HUES48 (cell line): ENCODE measurements around the gene BAMBI.
A peak's percentile ranks its signal among the peaks of the same experiment; 100 is the strongest.

Experiments used
- H3K27ac ChIP-seq: one replicate; pipeline ENCODE4 v1.7.0; 2013; ENCODE audit warnings: low read depth, low read length, inconsistent platforms
- H3K27me3 ChIP-seq: 2 replicates; pipeline ENCODE4 v1.6.1; 2013; ENCODE audit warnings: mild to moderate bottlenecking, low read length; ENCODE audit not compliant: control insufficient read depth, insufficient read depth
- H3K36me3 ChIP-seq: 2 replicates; pipeline ENCODE4 v1.6.1; 2013; ENCODE audit warnings: low read length; ENCODE audit not compliant: control insufficient read depth, insufficient read depth
- H3K4me1 ChIP-seq: 2 replicates; pipeline ENCODE4 v1.6.1; 2013; ENCODE audit warnings: mild to moderate bottlenecking, low read length; ENCODE audit not compliant: control insufficient read depth, insufficient read depth
- H3K4me3 ChIP-seq: 2 replicates; pipeline ENCODE4 v1.5.1; 2013; ENCODE audit warnings: mild to moderate bottlenecking, low read depth, low read length
- H3K9ac ChIP-seq: 2 replicates; pipeline ENCODE4 v1.6.1; 2013; ENCODE audit warnings: mild to moderate bottlenecking, low read depth, low read length, moderate library complexity
- H3K9me3 ChIP-seq: 2 replicates; pipeline ENCODE4 v1.6.1; 2013; ENCODE audit warnings: low read length; ENCODE audit not compliant: control insufficient read depth, insufficient read depth

The BAMBI gene

DNA sequence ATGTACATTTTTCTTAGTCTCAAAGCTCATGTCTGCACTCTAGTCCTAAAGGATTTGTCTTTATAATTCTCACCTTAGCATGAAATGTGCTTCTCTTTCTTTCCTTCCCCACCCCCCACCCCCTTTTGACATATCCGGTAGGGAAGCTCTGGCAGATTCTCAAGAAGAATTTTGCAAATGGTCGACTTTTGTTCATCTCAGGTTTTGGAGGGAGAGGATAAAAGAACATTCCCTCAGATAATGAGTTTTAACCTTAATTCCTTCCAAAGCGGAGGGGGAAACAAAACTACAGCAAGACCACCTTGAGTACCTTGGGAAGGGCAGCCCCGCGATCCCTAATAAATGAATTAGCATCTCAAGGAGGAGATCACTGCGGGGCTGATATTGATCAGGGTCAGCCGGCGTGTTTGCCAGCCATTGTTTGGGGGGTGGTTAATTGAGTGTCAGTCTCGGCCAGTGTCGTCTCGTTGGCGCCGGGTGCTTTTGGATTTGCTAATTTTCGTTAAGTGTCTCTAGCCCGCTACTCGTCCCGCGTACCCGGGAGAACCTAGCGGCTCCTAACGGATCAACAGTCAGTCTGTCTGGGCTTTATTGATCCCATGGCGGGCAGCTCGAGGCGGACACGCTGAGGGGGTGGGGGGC, 874 bp upstream of the BAMBI start:
- peak overlapping the region; percentile 96 for H3K4me3 ChIP-seq
- H3K36me3 ChIP-seq = peaks cover 2% of the 10 kb centered on the region
- peak overlapping the region; percentile 47; the same call in 1 of the 2 replicates for H3K9ac ChIP-seq
- no peaks in the 10 kb centered on the region for H3K9me3 ChIP-seq
- peaks cover 8% of the 10 kb centered on the region; the same call in 1 of the 2 replicates for H3K27me3 ChIP-seq
- peaks cover 22% of the 10 kb centered on the region for H3K4me1 ChIP-seq
- H3K27ac ChIP-seq = peak overlapping the region; percentile 85

DNA sequence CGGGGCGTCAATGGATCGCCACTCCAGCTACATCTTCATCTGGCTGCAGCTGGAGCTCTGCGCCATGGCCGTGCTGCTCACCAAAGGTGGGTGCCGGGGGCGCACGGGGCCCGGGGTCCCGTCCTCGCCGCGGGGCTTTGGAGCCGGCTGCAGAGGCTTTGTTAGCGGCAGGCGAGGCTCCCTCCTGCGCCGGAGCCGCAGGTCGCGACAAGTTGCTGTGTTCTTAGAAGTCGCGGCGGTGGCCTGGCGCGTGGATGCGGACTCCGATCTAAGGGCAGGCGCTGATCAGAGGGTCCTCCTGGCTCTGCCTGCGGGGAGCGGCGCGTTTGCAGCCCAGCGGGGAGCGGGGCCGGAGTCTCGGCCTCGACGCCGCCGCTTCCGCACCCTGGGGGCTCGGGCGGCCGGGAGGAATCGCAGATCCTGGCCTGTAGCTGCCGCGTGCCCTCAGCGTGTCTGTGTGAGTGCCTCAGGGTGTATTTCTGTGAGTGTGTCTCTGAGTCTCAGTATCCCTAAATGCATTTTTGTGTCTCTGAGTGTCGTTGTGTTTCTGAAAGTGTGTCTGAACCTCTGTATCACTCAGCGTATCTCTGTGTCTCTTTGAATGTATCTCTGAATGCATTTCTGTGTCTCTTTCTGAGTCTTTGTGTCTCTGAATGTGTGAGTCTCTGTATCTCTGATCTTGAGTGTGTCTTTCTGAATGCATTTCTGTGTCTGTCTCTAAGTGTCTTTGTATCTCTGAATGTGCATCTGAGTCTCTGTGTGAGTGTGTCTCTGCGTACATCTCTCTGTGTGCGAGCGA, 766 bp downstream of the BAMBI start:
- Histone ChIP-seq H3K9me3 (no peaks in the 10 kb centered on the region), H3K9ac (peak overlapping the region; percentile 54), H3K4me1 (peaks cover 26% of the 10 kb centered on the region), H3K27me3 (peaks cover 8% of the 10 kb centered on the region; the same call in 1 of the 2 replicates), H3K36me3 (peaks cover 18% of the 10 kb centered on the region), H3K27ac (peak overlapping the region; percentile 81), H3K4me3 (peak overlapping the region; percentile 96)

DNA sequence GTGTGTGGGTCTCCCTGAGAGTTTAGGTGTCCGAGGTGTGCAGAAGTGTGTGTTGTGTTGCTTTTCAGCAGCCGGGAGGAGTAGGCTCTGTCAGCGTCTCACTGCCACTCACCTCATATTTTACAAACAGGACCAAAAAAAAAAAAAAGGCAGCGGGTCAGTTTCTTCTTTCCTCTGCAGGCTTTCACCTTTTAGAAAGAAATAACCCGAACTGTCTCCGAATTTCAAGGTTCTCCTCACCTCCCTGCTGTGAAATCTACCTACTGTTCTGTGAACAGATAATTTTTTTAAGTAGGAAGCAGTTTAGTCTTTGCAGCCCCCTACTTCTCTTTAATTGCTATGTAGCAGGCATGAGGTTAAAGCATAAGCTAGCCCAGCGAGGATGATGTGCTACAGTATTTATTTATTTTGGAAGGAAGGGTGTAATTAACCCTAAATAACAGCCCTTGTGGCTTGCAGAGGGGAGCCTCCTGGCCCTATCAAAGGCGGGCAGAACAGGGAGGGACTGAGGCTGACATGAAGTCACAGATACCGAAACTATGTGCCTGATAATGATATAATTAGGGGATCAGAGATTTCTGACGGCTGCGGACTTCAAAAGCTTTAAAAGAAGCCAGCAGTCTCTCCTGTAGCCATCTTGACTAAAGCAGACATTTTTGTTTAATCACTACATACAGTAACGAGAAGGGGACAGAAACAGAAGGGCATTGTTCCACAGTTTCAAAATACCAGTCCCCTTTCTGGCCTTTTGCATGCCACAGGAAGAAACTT, 1.6 kb downstream of the BAMBI start:
- Histone ChIP-seq H3K27ac (no peak overlapping the region), H3K36me3 (peaks cover 23% of the 10 kb centered on the region), H3K4me1 (peaks cover 26% of the 10 kb centered on the region), H3K9me3 (no peaks in the 10 kb centered on the region), H3K27me3 (peaks cover 8% of the 10 kb centered on the region; the same call in 1 of the 2 replicates), H3K4me3 (peak overlapping the region; percentile 96), H3K9ac (0 out of 2 replicates have a peak overlapping the region, but pooled peaks have one; percentile 54)

DNA sequence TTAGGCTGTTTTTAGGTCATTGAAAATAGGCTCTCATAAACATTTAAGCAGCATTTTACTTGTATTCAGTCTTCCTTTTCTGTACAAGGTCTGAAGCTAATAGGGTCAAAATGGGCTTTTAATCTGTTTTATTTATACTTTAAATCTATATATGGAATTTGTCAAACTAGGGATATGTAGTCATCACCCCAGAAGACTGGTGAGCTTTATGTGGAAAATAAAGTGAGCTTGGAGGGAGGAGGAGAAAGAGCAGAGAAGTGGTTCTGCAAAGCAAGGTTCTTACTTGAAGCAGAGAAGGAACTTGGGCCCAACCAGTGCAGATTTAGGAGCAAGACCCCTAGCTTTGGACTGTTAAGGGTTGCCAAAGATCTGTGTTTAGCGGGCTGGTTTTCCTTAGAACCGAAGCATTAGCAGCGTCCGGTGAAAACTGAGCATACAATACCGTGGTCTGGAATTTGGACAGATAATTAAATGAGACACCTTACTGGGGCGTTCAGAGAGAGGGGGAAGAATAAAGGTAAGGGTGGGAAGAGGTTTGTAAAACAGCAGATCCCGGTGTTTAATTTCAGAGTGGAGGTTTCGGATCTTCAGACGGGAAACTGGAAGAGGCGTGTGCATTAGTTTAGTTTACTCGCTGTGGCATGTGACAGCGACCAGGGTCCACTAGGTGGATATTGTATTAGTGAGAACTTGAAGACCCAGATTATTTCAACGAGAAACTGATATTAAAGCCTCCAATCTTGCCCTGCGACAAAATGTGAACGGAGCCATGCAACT, 2.4 kb downstream of the BAMBI start:
- H3K27ac ChIP-seq = no peak overlapping the region
- peaks cover 23% of the 10 kb centered on the region for H3K36me3 ChIP-seq
- H3K27me3 ChIP-seq = peaks cover 7% of the 10 kb centered on the region; the same call in 1 of the 2 replicates
- H3K9me3 ChIP-seq = no peaks in the 10 kb centered on the region
- H3K9ac ChIP-seq = no peak overlapping the region
- H3K4me1 ChIP-seq = peaks cover 30% of the 10 kb centered on the region
- H3K4me3 ChIP-seq = peak overlapping the region; percentile 96

DNA sequence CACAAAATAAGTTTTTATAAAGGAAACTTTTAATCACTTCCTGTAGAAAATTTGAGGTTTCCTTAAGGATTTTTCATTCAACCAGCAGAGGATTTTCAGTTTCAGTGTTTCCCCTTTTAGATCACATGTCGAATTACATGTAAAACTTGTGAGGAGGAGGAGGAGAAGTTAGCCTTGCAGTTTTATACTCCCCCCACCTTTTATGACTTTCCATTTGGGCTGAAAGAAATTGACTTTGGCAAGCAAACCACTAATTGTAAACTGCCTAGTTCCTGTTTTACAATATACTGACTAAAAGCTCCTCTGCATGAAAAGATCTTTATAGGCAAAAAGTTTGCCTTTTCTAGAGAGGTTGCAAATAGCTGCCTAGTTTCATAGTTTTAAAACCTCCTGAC, 3.0 kb downstream of the BAMBI start:
- no peak overlapping the region for H3K27ac ChIP-seq
- H3K9ac ChIP-seq = no peak overlapping the region
- 0 out of 2 replicates have a peak, but pooled peaks cover 2% of the 10 kb centered on the region for H3K27me3 ChIP-seq
- peaks cover 23% of the 10 kb centered on the region for H3K36me3 ChIP-seq
- H3K9me3 ChIP-seq = no peaks in the 10 kb centered on the region
- H3K4me3 ChIP-seq = peak overlapping the region; percentile 96
- peaks cover 36% of the 10 kb centered on the region for H3K4me1 ChIP-seq

DNA sequence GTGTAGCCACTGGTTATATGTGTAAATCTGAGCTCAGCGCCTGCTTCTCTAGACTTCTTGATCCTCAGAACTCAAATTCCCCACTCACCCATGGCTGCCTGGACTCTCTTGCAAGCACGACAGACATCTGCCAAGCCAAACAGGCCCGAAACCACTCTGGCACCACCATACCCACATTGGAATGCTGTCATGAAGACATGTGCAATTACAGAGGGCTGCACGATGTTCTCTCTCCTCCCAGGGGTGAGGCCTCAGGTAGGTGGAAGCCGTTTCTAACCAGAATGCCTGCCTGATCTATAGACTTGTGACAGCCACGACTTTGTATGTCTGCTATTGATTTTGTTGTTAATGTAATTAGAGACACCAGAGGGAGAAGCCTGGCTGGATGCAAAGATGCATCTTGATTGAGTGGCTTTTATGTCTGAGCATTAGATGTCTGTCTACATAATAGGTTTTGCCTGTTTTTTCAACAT, 4.0 kb downstream of the BAMBI start:
- peak overlapping the region; percentile 96; the same call in 1 of the 2 replicates for H3K4me3 ChIP-seq
- H3K27me3 ChIP-seq = 0 out of 2 replicates have a peak, but pooled peaks cover 2% of the 10 kb centered on the region
- H3K36me3 ChIP-seq = peaks cover 23% of the 10 kb centered on the region
- no peak overlapping the region for H3K27ac ChIP-seq
- peaks cover 40% of the 10 kb centered on the region for H3K4me1 ChIP-seq
- H3K9me3 ChIP-seq = no peaks in the 10 kb centered on the region
- no peak overlapping the region for H3K9ac ChIP-seq

DNA sequence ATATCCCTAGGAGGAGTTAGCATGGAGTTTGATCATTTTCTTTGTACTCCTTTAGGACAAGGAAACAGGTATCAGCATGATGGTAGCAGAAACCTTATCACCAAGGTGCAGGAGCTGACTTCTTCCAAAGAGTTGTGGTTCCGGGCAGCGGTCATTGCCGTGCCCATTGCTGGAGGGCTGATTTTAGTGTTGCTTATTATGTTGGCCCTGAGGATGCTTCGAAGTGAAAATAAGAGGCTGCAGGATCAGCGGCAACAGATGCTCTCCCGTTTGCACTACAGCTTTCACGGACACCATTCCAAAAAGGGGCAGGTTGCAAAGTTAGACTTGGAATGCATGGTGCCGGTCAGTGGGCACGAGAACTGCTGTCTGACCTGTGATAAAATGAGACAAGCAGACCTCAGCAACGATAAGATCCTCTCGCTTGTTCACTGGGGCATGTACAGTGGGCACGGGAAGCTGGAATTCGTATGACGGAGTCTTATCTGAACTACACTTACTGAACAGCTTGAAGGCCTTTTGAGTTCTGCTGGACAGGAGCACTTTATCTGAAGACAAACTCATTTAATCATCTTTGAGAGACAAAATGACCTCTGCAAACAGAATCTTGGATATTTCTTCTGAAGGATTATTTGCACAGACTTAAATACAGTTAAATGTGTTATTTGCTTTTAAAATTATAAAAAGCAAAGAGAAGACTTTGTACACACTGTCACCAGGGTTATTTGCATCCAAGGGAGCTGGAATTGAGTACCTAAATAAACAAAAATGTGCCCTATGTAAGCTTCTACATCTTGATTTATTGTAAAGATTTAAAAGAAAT, 4.8 kb downstream of the BAMBI start:
- Histone ChIP-seq H3K27ac (no peak overlapping the region), H3K4me1 (peaks cover 46% of the 10 kb centered on the region), H3K27me3 (0 out of 2 replicates have a peak, but pooled peaks cover 2% of the 10 kb centered on the region)

DNA sequence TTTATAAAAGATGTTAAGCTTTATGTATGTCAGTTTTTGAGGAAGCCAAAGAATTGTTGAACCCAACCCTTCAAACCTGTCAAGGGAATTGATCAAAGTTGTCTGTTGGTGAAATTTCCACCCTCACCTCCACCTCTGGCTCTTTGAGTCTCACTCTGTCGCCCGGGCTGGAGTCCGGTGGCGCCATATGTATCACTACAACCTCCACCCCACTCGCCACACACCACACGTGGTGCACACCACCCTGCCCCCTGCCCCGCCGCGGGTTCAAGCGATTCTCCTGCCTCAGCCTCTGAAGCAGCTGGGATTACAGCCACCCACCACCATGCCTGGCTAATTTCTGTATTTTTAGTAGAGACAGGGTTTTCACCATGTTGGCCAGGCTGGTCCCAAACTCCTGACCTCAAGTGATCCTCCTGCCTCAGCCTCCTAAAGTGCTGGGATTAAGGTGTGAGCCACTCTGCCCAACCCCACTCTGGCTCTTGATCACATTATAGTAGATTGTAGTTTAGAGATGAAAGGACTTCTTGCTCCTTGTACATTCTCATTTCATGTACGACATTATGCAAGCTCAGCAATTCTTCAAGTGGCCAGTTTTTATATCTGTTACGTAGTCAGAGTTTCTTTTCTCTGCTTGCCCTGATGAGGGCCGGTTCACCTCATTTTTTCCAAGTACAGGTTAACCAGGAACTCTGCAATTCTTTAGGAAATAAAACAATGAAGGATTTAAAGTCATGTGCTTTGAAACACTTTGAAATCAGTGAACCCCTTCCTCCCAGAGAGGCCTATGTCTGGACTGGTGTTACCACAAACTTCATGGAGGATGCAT, 7.0 kb downstream of the BAMBI start:
- peaks cover 60% of the 10 kb centered on the region for H3K4me1 ChIP-seq
- H3K4me3 ChIP-seq = no peak overlapping the region
- no peak overlapping the region for H3K9ac ChIP-seq

More for the DNA sequence above, 4.8 kb downstream of the BAMBI start:
- peaks cover 23% of the 10 kb centered on the region for H3K36me3 ChIP-seq
- no peaks in the 10 kb centered on the region for H3K9me3 ChIP-seq
- H3K9ac ChIP-seq = no peak overlapping the region
- no peak overlapping the region for H3K4me3 ChIP-seq

DNA sequence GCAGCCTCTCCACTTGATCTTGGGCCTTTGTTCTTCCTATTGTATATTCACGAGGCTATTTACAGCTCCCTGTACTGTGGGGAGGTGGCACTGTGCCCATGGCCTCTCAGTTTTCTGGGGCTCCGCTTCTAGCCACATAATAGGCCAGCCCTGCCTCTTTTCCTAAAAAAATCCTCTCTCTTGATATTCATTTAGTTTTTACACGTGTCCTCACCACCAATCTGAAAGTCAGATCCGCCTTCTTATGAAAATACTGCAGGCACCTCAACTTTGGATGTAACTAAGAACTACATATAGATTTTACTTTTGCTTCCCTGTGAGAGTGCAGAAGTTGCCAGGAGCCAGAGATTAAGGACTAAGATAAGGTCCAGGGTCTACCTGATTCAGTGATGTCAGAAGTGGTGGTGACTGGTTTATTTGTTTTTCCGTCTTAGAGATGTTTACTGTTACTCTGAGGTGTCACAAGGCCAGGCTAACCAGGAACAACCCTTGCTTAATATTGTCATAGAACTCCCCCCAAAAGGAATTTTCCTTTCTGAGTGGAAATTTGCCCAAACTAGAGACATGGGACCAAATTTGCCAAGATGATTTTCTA, 7.8 kb downstream of the BAMBI start:
- no peak overlapping the region for H3K9ac ChIP-seq
- H3K27me3 ChIP-seq = no peaks in the 10 kb centered on the region
- no peak overlapping the region for H3K4me3 ChIP-seq
- H3K27ac ChIP-seq = peak overlapping the region; percentile 61
- H3K9me3 ChIP-seq = no peaks in the 10 kb centered on the region
- peaks cover 63% of the 10 kb centered on the region for H3K4me1 ChIP-seq
- peaks cover 23% of the 10 kb centered on the region for H3K36me3 ChIP-seq

More for the DNA sequence above, 7.0 kb downstream of the BAMBI start:
- Histone ChIP-seq H3K27ac (peak overlapping the region; percentile 61), H3K27me3 (0 out of 2 replicates have a peak, but pooled peaks cover 2% of the 10 kb centered on the region), H3K9me3 (no peaks in the 10 kb centered on the region), H3K36me3 (peaks cover 23% of the 10 kb centered on the region)
